ENCODE data around the gene KIAA0753.

DNA sequence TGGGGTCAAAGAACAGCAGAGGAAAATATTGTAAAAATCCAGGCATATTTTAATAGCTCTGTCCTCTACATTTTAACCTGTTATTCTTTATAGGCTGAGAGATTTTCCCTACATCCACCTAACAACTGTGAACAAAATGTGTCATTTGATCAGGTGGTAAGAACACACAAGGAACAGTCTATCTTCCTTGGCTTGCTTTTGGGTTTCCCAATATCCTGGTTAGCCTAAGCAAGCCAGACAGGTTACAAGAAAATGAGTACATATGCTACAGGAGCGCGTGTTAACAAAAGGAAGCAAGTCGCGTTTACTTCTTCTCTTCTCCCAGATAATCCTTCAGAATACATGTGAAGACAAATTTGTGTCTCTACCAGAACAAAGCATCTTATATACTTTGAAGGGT lies 53.2 kb downstream of the KIAA0753 start:
- TF ChIP-seq, protein P1, sequence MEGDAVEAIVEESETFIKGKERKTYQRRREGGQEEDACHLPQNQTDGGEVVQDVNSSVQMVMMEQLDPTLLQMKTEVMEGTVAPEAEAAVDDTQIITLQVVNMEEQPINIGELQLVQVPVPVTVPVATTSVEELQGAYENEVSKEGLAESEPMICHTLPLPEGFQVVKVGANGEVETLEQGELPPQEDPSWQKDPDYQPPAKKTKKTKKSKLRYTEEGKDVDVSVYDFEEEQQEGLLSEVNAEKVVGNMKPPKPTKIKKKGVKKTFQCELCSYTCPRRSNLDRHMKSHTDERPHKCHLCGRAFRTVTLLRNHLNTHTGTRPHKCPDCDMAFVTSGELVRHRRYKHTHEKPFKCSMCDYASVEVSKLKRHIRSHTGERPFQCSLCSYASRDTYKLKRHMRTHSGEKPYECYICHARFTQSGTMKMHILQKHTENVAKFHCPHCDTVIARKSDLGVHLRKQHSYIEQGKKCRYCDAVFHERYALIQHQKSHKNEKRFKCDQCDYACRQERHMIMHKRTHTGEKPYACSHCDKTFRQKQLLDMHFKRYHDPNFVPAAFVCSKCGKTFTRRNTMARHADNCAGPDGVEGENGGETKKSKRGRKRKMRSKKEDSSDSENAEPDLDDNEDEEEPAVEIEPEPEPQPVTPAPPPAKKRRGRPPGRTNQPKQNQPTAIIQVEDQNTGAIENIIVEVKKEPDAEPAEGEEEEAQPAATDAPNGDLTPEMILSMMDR (optimal IDR thresholded peaks at IDR 0.05 in 1 of 3, IDR thresholded peaks at IDR 0.05 in 1 of 3, conservative IDR thresholded peaks at IDR 0.05 in 1 of 3; ENCODE audit: extremely low read depth in 1 of 3, insufficient read depth in 2 of 3, low read length in 3 of 3): no peak
- TF ChIP-seq EZH2 (IDR thresholded peaks at IDR 0.05; ENCODE audit: low read length): no peak
